NCI-H345 treated with DMSO at 0.1 percent for 48 hours (cell line): Measurements from ENCODE around the gene ARSA.
"Not testable (repeated sequence)": the region's sequence is repeated elsewhere in the genome, so short reads cannot be mapped to it uniquely, and the experiment has no call there.

ENCODE experiments used
- DNase-seq: peaks from one replicate; lab custom pipeline; 2025; ENCODE audit not compliant: unreplicated experiment; lab: John Stamatoyannopoulos, UW

ARSA gene

DNA sequence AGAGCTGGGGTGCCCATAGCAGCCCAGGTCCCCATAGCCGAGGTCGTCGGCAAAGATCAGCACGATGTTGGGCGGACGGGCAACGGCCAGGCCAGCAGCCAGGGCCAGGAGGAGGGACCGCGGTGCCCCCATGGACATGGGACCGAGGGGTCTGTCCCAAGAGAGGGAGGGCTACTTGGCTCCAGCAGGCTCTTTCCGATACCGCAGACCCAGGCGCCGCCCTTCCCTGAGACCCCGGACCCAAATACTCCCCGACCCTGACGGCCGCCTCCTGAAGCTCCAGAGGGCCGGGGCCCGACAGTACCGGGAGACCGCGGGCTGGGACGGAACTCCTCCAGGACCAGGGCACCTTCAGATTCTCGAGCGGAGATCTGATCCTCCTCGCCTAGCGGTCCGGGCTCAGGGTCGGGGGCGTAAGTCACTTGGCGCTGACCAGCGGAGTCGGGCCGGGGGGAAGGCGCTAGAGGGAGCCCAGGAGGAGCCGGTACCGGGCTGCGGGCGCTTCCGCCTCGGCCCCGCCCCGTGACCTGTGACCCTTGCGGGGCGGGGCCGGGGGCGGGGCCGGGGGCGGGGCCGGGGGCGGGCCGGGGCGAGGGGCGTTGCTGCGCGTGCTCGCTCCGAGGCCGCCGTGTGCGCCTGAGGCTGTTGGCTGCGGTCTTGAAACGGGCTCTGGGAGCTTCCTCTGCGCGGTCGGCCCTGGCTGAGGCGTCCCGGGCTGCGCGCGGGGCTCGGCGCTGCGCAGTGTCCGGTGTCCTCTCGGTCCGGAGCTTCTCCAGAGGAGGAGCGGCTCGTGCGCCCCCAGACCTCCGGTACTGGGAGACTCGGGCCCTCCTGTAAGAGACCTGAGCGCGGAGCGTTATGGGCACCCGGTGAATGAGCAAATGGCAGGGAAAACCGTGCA lies at the start of gene ARSA:
TSS of gene ARSA (minus strand) at position 511 of the 901 bp plus-strand sequence. CDS start at position 138, 373 bp downstream.
- no peak for DNase-seq

DNA sequence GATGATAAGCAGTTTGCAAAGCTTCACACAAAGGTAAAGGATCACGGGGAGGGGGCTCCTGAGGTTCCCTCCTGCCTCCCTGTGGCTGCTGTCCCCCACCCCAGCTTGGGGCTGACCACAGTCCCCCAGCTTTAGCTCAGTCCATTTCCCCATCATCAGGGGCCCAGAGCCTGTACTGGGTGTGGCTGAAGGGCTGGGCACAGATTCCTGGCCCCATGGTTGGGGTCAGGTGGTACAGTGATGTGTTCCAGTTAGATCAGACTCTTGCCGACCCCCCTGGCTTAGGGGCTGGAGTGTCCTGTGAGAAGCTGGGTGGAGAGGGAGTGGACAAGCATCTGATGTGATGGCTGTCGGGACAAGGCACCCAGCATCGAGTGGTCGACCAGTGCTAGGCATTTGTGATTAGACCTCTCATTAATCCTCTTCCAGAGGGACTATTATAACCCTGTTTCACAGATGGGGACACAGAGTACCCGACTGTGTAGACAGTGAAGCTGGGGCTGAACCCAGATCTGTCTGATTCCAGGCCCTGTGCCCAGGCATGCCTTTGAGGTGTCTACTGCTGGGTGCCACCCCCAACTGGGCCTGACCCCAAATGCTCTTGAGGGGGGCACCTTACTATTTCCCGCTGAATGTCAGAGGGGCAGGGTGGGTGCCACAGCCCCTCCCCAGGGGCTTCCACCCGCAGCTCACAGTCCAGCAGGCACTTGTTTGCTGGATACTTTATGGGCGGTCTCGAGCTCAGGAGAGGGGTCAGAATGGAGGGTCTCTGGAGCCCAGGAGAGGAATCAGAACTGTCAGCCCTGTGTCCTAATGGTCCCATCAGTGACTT lies 48.9 kb upstream of the ARSA start:
- DNase-seq, result no peak

DNA sequence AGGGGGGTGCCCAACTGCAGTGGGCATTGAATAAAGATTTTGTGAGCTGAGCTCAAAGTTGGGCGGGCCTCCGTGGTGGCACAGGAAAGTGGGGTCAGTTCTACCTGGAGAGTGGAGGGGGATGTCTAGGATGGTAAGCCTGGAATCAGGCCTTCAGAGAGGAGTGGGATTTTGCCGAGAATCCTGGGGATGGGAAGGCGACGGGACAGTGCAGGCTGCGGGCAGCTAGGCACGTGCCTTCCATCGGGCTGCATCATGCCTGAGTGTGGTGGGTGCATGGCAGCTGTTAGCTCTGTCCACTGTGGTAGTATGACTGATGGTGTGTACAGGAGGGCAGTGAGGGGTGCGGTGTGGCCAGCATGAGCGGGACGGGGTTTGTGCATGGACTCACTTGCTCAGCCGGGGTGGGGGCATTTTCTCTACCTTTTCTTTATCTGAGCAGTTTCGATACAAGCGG lies 48.3 kb upstream of the ARSA start:
- DNase-seq, result no peak

DNA sequence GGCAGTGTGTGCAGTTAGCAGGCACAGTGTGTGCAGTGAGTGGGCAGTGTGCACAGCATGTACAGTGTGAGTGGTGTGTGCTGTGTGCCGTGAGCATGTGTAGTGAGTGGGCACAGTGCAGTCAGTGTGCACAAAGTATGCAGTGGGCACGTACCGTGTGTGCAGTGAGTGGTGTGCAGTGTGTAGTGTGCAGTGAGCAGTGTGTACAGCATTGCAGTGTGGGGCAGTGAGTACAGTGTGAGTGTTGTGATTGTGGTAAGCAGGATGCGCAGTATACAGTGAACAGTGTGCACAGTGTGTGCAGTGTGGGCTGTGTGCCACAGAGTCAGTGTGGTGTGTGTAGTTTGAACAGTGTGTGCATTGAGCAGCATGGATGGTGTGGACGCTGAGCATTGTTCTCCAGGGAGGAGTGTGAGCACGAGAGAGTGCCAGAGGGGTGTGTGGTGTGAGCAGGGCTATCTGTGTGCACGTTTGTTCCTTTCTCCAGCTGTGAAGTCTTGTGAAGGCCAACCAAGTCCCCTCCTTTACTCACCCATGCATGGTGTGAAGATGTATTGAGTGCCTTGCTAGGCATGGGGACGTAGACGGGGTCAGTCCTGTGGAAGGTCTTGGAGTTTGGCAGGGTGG lies 47.7 kb upstream of the ARSA start:
- no peak for DNase-seq

- no peak for DNase-seq
These were observed 46.9 kb upstream of the ARSA start for GRCh38 chr22:50674606-50675552.

DNA sequence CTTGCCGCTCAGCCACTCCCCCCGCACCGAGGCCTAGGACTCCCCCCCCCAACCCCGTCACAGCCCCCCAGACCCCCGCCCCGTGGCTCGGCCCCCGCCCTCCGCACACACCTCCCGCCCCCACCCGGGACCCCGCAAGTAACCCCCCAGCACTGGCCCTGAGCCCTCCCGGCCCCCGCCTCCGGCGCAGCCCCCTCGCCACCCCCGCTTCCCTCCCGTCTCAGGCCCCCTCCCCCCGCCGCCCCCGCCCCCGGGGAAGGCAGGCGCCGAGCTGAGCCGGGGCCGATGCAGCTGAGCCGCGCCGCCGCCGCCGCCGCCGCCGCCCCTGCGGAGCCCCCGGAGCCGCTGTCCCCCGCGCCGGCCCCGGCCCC lies 46.2 kb upstream of the ARSA start:
- no peak for DNase-seq

DNA sequence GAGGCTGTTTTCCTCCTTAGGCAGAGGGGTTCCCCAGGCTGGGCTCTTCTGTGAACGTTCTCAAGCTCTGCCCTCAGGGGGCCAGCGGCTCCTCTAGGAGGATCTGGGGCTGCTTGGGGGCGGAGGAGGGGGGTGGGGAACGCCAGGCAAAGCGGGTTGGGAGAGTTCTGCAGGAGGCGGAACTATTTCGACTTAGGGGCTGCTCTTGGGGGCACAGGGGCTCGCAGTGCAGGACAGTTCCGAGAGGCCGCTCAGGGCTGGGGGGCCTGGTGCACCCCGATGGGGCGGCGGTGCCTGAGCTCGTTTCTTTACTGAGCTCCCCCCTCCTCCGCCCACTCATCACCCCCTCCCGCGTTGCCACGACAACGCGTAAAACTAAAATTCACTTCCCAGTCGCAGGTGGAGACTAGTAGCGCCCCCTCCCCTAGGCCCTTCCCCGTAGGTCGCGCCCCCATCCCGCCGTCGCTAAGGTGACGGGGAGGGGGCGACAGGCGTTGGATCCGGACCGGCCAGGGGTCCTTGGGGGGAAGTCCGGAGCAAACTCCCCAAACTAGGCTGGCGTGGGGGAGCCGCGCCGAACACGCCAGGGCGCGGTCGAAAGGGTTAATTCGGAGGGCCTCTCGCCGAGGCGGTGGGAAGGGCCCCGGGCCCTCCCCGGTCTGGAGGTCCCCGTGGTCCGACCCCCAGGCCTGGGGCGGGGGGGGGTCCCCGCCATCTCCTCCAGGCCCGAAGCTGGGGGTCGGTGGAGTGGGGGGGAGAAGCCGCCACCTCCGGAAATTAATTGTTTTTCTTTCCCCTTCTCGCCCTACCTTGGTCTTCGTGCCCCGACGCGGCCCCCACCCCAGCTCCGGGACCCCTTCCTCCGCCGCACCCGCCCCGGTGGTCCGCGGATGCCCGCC lies 45.5 kb upstream of the ARSA start:
- no peak for DNase-seq

DNA sequence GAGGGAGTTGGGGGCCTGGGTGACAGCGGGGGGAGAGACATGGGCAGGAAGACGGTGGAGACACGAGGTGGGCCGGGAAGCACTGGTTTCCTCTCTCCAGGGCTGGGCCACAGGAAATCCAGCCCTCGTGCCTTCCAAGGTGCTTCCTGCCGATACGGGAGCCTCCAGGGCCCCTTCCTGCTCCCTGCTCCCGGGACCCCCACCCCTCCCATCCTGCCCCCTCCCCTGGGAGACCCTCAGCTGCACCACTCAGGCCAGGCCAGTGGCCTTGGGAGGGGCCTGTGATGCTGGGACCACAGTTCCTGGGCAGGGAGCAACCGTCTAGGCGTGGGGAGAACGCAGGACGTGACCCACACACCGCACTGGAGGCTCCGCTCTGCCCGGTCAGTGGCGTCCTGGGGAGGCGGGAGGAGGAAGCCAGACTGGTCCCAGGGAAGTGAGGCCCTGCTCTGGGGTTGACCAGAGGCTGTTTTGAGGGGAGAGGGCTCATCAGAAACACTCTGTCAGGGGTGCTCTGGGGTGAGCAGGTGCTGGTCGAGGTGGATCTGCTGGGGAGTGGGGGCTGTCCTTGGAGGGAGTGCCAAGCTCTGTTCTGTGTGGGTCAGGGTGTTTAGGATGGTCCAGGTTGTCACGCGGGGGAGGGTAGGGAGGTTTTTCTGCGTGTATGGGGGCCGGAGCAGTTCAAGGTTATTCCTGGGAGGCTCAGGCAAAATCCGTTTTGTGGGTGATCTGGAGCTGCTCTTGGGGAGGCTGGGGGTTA lies 44.7 kb upstream of the ARSA start, which contains the start of gene SHANK3:
TSS of gene SHANK3 (plus strand) at position 353 of the 760 bp plus-strand sequence.
- no peak for DNase-seq

GRCh38 chr22:50672041-50672440 lies 44.1 kb upstream of the ARSA start:
- DNase-seq, result no peak

DNA sequence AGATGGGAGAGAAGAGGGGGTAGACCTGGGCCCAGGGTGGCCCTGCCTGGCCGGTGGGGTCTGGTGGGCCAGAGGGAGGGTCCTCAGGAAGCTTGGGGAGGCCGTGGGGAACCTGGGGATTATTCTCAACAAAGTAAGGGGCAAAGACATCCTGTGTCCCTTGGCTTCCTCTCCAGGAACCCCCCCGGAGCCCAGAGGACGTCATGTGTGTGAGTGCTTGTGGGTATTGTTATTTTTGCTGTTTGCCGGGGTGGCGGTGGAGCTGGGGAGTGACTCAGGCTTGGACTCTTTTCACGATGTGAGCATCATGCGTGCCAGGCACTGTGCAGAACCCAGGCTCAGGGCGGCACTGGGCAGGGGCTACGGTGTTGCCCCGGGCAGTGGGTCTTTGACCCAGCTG lies 43.7 kb upstream of the ARSA start:
- DNase-seq, result no peak

DNA sequence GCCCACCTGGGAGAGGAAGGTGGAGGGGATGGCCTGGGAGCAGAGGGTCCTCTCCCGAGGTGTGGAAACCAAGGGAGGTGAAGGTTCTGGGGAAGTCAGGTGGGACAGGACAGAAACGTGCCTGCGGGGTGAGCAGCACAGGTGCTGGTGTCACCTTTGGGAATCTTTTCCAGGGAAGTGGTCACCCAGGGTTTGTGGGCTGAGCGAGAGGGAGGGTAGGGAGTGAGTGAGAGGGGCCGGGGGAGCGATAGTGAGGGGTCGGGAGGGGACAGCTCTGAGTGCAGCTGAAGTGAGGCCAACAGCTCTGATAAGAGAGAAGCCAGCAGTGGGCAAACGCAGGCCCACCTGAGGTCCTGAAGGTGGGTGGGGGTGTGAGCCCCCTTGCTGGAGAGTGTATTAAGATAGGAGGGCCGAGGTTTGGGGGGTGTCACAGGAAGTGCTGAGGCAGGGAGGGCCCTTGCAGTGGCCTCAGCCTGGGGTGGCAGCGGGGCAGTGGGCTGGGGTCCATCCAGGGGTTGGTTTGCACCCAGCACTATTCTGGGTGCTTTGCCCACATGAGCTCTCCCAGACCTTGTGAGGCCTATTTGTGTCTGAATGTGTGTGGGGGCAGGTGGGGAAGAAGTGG lies 43.1 kb upstream of the ARSA start:
- no peak for DNase-seq

DNA sequence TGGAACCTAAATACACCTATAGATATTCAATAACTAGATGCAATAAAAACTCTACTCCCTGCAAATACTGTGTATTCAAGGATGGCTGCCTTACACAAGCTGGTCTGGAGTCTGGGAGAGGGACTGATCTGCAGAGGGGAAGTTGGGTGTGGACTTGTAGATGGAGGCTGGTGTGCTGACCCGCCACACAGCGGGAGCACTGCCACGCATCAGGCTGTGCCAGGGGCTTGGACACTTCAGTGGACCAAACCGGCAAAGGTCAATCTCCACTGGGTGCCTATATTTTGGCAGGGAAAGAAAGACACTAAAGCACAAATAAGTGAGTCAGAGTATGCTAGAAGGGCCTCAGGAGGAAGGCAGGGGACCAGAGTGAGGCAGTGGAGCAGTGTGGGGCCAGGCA lies 42.6 kb upstream of the ARSA start:
- DNase-seq, result no peak

DNA sequence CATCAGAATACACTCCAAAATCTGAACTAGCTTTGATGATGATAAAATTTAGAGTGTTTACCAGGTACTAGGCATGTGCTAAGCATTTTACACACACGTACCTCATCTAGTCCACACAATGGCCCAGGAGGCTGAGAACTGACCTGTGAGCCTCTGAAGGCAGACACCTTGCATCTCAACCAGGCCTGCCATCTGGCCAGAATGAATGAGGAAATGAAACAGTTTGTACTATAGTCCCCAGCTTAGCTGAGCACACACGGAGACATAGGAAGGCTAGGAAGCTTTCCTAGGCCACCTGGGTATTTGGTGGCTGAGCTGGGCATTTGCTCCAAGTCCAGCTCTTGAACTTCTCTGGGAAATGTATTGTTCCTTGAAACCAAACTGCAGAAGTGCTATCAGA lies 37.8 kb upstream of the ARSA start:
- no peak for DNase-seq

GRCh38 chr22:50665212-50665611 lies 37.3 kb upstream of the ARSA start:
- no peak for DNase-seq

GRCh38 chr22:50660306-50660705 lies 32.4 kb upstream of the ARSA start:
- no peak for DNase-seq

GRCh38 chr22:50659711-50660110 lies 31.8 kb upstream of the ARSA start:
- not testable (repeated sequence) for DNase-seq

- no peak for DNase-seq
These were observed 30.0 kb upstream of the ARSA start for GRCh38 chr22:50657925-50658324.
